ENCODE data around the gene CA14. TPM values are rescaled to one million over a fixed set of nuclear protein-coding genes. Genes with fewer than 3 reads are reported as not detected.
"Not testable (repeated sequence)": the region's sequence is repeated elsewhere in the genome, so short reads cannot be mapped to it uniquely, and the experiment has no call there.

CA14 gene
- total RNA-seq, 1 experiment from 2014 or later: not detected

DNA sequence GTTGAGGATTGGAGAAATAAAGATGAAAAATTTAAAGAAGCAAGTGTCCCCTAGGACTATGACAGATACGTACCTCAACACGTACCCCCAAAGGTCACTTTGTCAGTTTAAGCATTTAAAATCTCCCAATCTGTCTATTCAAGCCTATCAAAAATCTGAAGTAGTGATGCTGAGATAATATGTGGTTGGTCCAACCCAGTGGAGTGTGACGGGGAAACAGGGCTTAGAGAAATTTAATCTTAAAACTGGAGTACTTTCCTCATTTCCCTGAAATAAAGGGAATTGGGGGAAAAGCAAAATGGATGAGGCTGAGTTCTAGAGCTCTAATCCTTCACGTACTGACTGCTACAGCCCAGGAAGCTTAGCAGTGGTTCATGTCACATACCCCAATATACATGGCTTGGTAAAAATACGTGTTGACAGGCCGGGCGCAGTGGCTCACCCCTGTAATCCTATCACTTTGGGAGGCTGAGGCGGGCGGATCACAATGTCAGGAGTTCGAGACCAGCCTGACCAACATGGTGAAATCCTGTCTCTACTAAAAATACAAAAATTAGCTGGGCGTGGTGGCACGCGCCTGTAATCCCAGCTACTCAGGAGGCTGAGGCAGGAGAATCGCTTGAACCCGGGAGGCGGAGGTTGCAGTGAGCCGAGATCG lies 43.3 kb upstream of the CA14 start:
- H3K9me3 ChIP-seq (ENCODE audit: low read length); H3K4me1 ChIP-seq (ENCODE audit: insufficient read depth, low read length); H4K20me1 ChIP-seq (ENCODE audit: low read length); H3K9me2 ChIP-seq (replicated peaks; ENCODE audit: low read length); DNase-seq; H3K79me2 ChIP-seq (ENCODE audit: low read length); H3K27ac ChIP-seq (ENCODE audit: low read length); H3K9ac ChIP-seq (ENCODE audit: low read length); CTCF ChIA-PET; H3F3A ChIP-seq (ENCODE audit: low read length, unreplicated experiment); H3K4me3 ChIP-seq (ENCODE audit: low read length); H3K36me3 ChIP-seq (ENCODE audit: low read depth, low read length); H2AFZ ChIP-seq (ENCODE audit: low read length); H3K27me3 ChIP-seq (ENCODE audit: low read length); BruUV-seq (replicated peaks); intact Hi-C loops (cut with micrococcal nuclease); ATAC-seq: not testable (repeated sequence)
- POLR2A ChIA-PET (ENCODE audit: unreplicated experiment): interaction anchor here (0.5 kb wide), 1 partner anchor 263 kb away, joined by 7 read pairs; no protein-coding TSS in a partner anchor
- peak overlapping the region; percentile 20; the same call in 1 of the 2 replicates for H3K4me2 ChIP-seq (ENCODE audit: low read length)

DNA sequence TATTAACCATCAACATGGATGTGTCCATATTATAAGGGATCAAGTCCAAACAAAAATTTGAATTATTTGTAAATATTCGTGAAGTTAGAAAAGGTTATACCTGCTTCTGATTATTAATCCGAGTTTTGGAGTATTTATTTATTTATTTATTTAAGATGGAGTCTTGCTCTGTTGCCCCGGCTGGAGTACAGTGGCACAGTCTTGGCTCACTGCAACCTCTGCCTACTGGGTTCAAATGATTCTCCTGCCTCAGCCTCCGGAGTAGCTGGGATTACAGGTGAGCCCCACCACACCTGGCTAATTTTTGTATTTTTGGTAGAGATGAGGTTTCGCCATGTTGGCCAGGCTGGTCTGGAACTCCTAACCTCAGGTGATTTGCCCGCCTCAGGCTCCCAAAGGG lies 41.7 kb upstream of the CA14 start:
- POLR2A ChIA-PET (ENCODE audit: unreplicated experiment): interaction anchor here (0.7 kb wide), 1 partner anchor 28 kb away, joined by 4 read pairs; no protein-coding TSS in a partner anchor
- H3K27ac ChIP-seq (ENCODE audit: low read length); H3K9me3 ChIP-seq (ENCODE audit: low read length); H3K4me2 ChIP-seq (ENCODE audit: low read length); H3K4me1 ChIP-seq (ENCODE audit: insufficient read depth, low read length); intact Hi-C loops (cut with micrococcal nuclease); ATAC-seq; H3K79me2 ChIP-seq (ENCODE audit: low read length); H3F3A ChIP-seq (ENCODE audit: low read length, unreplicated experiment); H3K9me2 ChIP-seq (replicated peaks; ENCODE audit: low read length); H3K27me3 ChIP-seq (ENCODE audit: low read length); CTCF ChIA-PET; H3K4me3 ChIP-seq (ENCODE audit: low read length); H4K20me1 ChIP-seq (ENCODE audit: low read length); DNase-seq; BruUV-seq (replicated peaks); H3K9ac ChIP-seq (ENCODE audit: low read length); H2AFZ ChIP-seq (ENCODE audit: low read length): not testable (repeated sequence)
- peaks cover 13% of the 10 kb centered on the region for H3K36me3 ChIP-seq (ENCODE audit: low read depth, low read length)

DNA sequence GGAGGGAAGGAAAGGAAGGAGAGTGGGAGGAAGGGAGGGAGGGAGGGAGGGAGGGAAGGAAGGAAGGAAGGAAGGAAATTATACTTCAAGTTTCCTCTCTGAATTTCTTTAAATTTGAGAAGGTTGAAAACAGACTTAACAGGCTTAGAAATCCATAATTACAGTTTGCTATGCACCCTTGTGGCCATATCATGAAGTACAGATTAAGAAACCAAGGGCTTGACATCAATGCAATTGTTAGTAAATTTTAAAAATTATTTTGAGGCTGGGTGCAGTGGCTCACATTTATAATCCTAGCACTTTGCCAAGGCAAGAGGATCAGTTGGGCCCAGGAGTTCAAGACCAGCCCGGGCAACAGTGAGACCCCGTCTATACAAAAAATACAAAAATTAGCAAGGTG lies 36.0 kb upstream of the CA14 start:
- TF ChIP-seq, protein P1, sequence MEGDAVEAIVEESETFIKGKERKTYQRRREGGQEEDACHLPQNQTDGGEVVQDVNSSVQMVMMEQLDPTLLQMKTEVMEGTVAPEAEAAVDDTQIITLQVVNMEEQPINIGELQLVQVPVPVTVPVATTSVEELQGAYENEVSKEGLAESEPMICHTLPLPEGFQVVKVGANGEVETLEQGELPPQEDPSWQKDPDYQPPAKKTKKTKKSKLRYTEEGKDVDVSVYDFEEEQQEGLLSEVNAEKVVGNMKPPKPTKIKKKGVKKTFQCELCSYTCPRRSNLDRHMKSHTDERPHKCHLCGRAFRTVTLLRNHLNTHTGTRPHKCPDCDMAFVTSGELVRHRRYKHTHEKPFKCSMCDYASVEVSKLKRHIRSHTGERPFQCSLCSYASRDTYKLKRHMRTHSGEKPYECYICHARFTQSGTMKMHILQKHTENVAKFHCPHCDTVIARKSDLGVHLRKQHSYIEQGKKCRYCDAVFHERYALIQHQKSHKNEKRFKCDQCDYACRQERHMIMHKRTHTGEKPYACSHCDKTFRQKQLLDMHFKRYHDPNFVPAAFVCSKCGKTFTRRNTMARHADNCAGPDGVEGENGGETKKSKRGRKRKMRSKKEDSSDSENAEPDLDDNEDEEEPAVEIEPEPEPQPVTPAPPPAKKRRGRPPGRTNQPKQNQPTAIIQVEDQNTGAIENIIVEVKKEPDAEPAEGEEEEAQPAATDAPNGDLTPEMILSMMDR (conservative IDR thresholded peaks at IDR 0.05; ENCODE audit: low read depth, low read length): peak; percentile 67
- TF ChIP-seq EZH2 (IDR thresholded peaks at IDR 0.05; ENCODE audit: low read length, unreplicated experiment): no peak
- H3K4me2 ChIP-seq (ENCODE audit: low read length): no peak overlapping the region
- H3K9me3 ChIP-seq (ENCODE audit: low read length): no peaks in the 10 kb centered on the region
- CTCF ChIA-PET: no interaction called here
- H3F3A ChIP-seq (ENCODE audit: low read length, unreplicated experiment): no peaks in the 10 kb centered on the region
- no peak overlapping the region for H3K27ac ChIP-seq (ENCODE audit: low read length)
- H3K36me3 ChIP-seq (ENCODE audit: low read depth, low read length): peaks cover 44% of the 10 kb centered on the region
- DNase-seq (peak; percentile 64), ATAC-seq (peak; percentile 62)
- intact Hi-C loops (cut with micrococcal nuclease): loop anchor here (1.0 kb wide), 1 partner anchor 148 kb away; no protein-coding TSS in a partner anchor
- H3K9me2 ChIP-seq (replicated peaks; ENCODE audit: low read length): no peaks in the 10 kb centered on the region
- H3K9ac ChIP-seq (ENCODE audit: low read length): no peak overlapping the region
- H3K79me2 ChIP-seq (ENCODE audit: low read length): no peaks in the 10 kb centered on the region
- H3K4me3 ChIP-seq (ENCODE audit: low read length): no peak overlapping the region
- H2AFZ ChIP-seq (ENCODE audit: low read length): no peak overlapping the region
- POLR2A ChIA-PET (ENCODE audit: unreplicated experiment): no interaction called here
- H3K27me3 ChIP-seq (ENCODE audit: low read length): no peaks in the 10 kb centered on the region
- H3K4me1 ChIP-seq (ENCODE audit: insufficient read depth, low read length): no peaks in the 10 kb centered on the region
- BruUV-seq (replicated peaks): no TSS peak
- H4K20me1 ChIP-seq (ENCODE audit: low read length): no peaks in the 10 kb centered on the region

DNA sequence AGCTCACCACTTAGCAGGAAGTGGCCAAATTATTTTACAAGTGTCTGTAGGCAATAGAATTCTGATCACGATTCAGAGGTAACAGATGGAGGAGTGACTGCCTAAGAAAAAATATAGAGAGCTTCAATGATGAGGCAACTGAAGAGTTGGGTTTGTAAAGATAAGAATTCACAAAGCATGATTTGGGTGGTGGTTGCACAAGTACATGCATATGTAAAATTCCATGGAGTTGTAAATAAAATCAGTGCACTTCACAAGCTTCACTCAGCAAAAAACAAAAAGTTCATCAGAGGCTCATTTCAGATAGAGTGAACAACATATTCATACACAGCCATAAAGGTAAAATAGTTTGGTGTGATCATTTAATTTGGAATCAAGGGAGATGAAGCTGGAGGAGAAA lies 32.6 kb upstream of the CA14 start:
- DNase-seq (no peak), ATAC-seq (no peak)
- Histone ChIP-seq H2AFZ (ENCODE audit: low read length) (no peak overlapping the region), H3K79me2 (ENCODE audit: low read length) (0 out of 2 replicates have a peak, but pooled peaks cover 2% of the 10 kb centered on the region), H3K9ac (ENCODE audit: low read length) (no peak overlapping the region), H3K9me3 (ENCODE audit: low read length) (no peaks in the 10 kb centered on the region), H3K27me3 (ENCODE audit: low read length) (no peaks in the 10 kb centered on the region), H3F3A (ENCODE audit: low read length, unreplicated experiment) (no peaks in the 10 kb centered on the region), H3K4me1 (ENCODE audit: insufficient read depth, low read length) (no peaks in the 10 kb centered on the region), H3K4me2 (ENCODE audit: low read length) (no peak overlapping the region), H3K27ac (ENCODE audit: low read length) (no peak overlapping the region), H4K20me1 (ENCODE audit: low read length) (no peaks in the 10 kb centered on the region), H3K4me3 (ENCODE audit: low read length) (no peak overlapping the region), H3K36me3 (ENCODE audit: low read depth, low read length) (peaks cover 56% of the 10 kb centered on the region), H3K9me2 (replicated peaks; ENCODE audit: low read length) (no peaks in the 10 kb centered on the region)
- TF ChIP-seq, protein P1 (conservative IDR thresholded peaks at IDR 0.05; ENCODE audit: low read depth, low read length): no peak
- no peak for TF ChIP-seq EZH2 (IDR thresholded peaks at IDR 0.05; ENCODE audit: low read length, unreplicated experiment)
- TF ChIP-seq EZH2phosphoT487 (IDR thresholded peaks at IDR 0.05; ENCODE audit: borderline replicate concordance, low read length): no peak
- intact Hi-C loops (cut with micrococcal nuclease): no loop called here
- ChIA-PET POLR2A (ENCODE audit: unreplicated experiment) (no interaction called here), CTCF (no interaction called here)
- BruUV-seq (replicated peaks): no TSS peak
